Loucy (cell line): ENCODE measurements around the gene AAMDC.
"Not testable (repeated sequence)": the region's sequence is repeated elsewhere in the genome, so short reads cannot be mapped to it uniquely, and the experiment has no call there.

Experiments
- H2AFZ ChIP-seq: fragments of 200-600 bp; sonication (generic); 2 replicates; pipeline ENCODE4 v1.6.0; 2016; ENCODE audit warnings: antibody characterized with exemption, mild to moderate bottlenecking, low read length, moderate library complexity
- H3F3A ChIP-seq: fragments of 200-600 bp; 2 replicates; pipeline ENCODE4 v1.6.0; 2016; ENCODE audit warnings: antibody characterized with exemption, low read depth, mild to moderate bottlenecking
- H3K27me3 ChIP-seq: fragments of 200-600 bp; sonication (generic); 2 replicates; pipeline ENCODE4 v1.6.1; 2014; ENCODE audit warnings: low read length, mild to moderate bottlenecking; ENCODE audit not compliant: insufficient read depth, poor library complexity, severe bottlenecking
- H3K36me3 ChIP-seq: fragments of 200-600 bp; sonication (generic); 2 replicates; pipeline ENCODE4 v1.6.1; 2016; ENCODE audit warnings: low read length; ENCODE audit not compliant: insufficient read depth
- H3K4me1 ChIP-seq: fragments of 200-600 bp; sonication (generic); 2 replicates; pipeline ENCODE4 v1.5.1; 2014; ENCODE audit warnings: low read length, mild to moderate bottlenecking; ENCODE audit not compliant: insufficient read depth, poor library complexity, severe bottlenecking
- H3K4me2 ChIP-seq: fragments of 200-600 bp; sonication (generic); 2 replicates; pipeline ENCODE4 v1.6.0; 2014; ENCODE audit warnings: antibody characterized with exemption, low read length, low read depth, mild to moderate bottlenecking; ENCODE audit not compliant: poor library complexity, severe bottlenecking
- H3K4me3 ChIP-seq: fragments of 200-600 bp; sonication (generic); 2 replicates; pipeline ENCODE4 v1.5.1; 2014; ENCODE audit warnings: low read length, mild to moderate bottlenecking, mixed read lengths; ENCODE audit not compliant: poor library complexity, severe bottlenecking
- H3K79me2 ChIP-seq: fragments of 200-600 bp; sonication (generic); 2 replicates; pipeline ENCODE4 v1.6.1; 2014; ENCODE audit warnings: low read length; ENCODE audit not compliant: insufficient read depth
- H3K9ac ChIP-seq: fragments of 200-600 bp; sonication (generic); 2 replicates; pipeline ENCODE4 v1.6.0; 2014; ENCODE audit warnings: mild to moderate bottlenecking, low read depth, low read length, moderate library complexity; ENCODE audit not compliant: poor library complexity, severe bottlenecking
- H3K9me2 ChIP-seq: fragments of 200-600 bp; sonication (generic); replicated peaks from 2 replicates; pipeline ENCODE4 v1.6.1; 2016; ENCODE audit warnings: low read depth, low read length, mixed read lengths
- H3K9me3 ChIP-seq: fragments of 200-600 bp; sonication (generic); 2 replicates; pipeline ENCODE4 v1.6.1; 2014; ENCODE audit warnings: mild to moderate bottlenecking, antibody characterized with exemption, low read length, low read depth; ENCODE audit not compliant: insufficient read depth
- H4K20me1 ChIP-seq: fragments of 200-600 bp; sonication (generic); 2 replicates; pipeline ENCODE4 v1.6.0; 2014; ENCODE audit warnings: antibody characterized with exemption, low read length, mild to moderate bottlenecking; ENCODE audit not compliant: insufficient read depth, poor library complexity, severe bottlenecking
- CTCF ChIP-seq: fragments of 200-600 bp; sonication (generic); conservative IDR thresholded peaks from 2 replicates; pipeline ENCODE4 v1.5.1; 2014; ENCODE audit warnings: mild to moderate bottlenecking, antibody characterized with exemption, low read length
- EZH2phosphoT487 ChIP-seq: fragments of 200-600 bp; IDR thresholded peaks from 2 replicates; pipeline ENCODE4 v1.6.1; 2018; ENCODE audit warnings: antibody characterized with exemption, mild to moderate bottlenecking, moderate library complexity, borderline replicate concordance

Gene AAMDC

GRCh38 chr11:77854838-77855237, 33.9 kb downstream of the AAMDC start:
- Histone ChIP-seq H3K79me2 (no peaks in the 10 kb centered on the region), H3K4me1 (no peaks in the 10 kb centered on the region), H3K9ac (no peak overlapping the region), H3K36me3 (peaks cover 6% of the 10 kb centered on the region; the same call in 1 of the 2 replicates), H3K9me3 (peaks cover 20% of the 10 kb centered on the region; the same call in 1 of the 2 replicates), H3K9me2 (no peaks in the 10 kb centered on the region), H4K20me1 (no peaks in the 10 kb centered on the region), H3F3A (no peaks in the 10 kb centered on the region), H3K4me2 (no peak overlapping the region), H3K27me3 (no peaks in the 10 kb centered on the region), H3K4me3 (no peak overlapping the region), H2AFZ (no peak overlapping the region)
- TF ChIP-seq CTCF (no peak), EZH2phosphoT487 (no peak)

- H3K4me3 ChIP-seq, H3K79me2 ChIP-seq, H3K4me1 ChIP-seq, H3K9ac ChIP-seq, H3K27me3 ChIP-seq, H4K20me1 ChIP-seq, H3K36me3 ChIP-seq, H3K4me2 ChIP-seq, H3K9me2 ChIP-seq, H3F3A ChIP-seq, H2AFZ ChIP-seq: not testable (repeated sequence)
- H3K9me3 ChIP-seq = peaks cover 20% of the 10 kb centered on the region; the same call in 1 of the 2 replicates
These were observed 37.0 kb downstream of the AAMDC start for GRCh38 chr11:77857906-77858457.

- H3K9ac ChIP-seq, H3K9me2 ChIP-seq, H3K27me3 ChIP-seq, H3K36me3 ChIP-seq, H3K4me2 ChIP-seq, H3K4me1 ChIP-seq, H3K9me3 ChIP-seq, H3F3A ChIP-seq, H3K79me2 ChIP-seq, H4K20me1 ChIP-seq, H2AFZ ChIP-seq, H3K4me3 ChIP-seq: not testable (repeated sequence)
These were observed 40.5 kb downstream of the AAMDC start for GRCh38 chr11:77861444-77861843.

- Histone ChIP-seq H3K79me2 (no peaks in the 10 kb centered on the region), H3K27me3 (no peaks in the 10 kb centered on the region), H4K20me1 (no peaks in the 10 kb centered on the region), H3K36me3 (no peaks in the 10 kb centered on the region), H3K9ac (no peak overlapping the region), H3F3A (no peaks in the 10 kb centered on the region), H3K9me3 (no peaks in the 10 kb centered on the region), H2AFZ (no peak overlapping the region), H3K4me2 (no peak overlapping the region), H3K4me3 (no peak overlapping the region), H3K9me2 (no peaks in the 10 kb centered on the region), H3K4me1 (no peaks in the 10 kb centered on the region)
- TF ChIP-seq CTCF (no peak), EZH2phosphoT487 (no peak)
These were observed 44.9 kb downstream of the AAMDC start for GRCh38 chr11:77865805-77866204.
